ENCODE results near the gene L3MBTL1. TPM values are rescaled to one million over a fixed set of nuclear protein-coding genes. Genes with fewer than 3 reads are reported as not detected.

Gene L3MBTL1
- total RNA-seq, 1 experiment from 2014 or later: 21.6 TPM

DNA sequence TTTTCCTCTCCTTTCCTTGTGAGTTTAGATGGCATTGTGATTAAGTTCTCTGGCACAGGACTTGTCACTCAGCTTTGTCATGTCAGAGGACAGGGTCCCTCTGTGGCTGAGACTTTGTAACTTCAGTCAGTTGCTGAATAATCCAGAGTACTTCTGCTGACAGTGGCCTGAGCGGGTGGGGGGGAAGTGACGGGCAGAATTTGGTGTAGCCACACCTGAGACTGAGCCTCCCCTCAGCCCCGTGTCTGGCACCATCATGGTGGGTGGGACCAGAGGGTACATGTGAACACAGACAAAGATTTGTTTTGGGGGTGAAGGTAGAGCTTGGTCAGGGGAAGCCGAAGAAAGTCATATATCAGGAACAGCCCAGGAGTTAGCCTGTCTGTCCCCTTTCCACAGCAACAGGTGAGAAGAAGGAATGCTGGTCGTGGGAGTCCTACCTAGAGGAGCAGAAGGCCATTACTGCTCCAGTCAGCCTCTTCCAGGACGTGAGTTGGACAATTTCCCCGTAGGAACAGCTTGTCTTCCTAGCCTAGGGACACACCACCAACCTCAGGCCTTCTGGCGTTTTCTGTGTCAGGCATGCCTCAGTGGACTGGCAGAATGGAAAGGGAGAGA is 20.9 kb downstream of the L3MBTL1 start (continued):
- TF ChIP-seq, protein P1, sequence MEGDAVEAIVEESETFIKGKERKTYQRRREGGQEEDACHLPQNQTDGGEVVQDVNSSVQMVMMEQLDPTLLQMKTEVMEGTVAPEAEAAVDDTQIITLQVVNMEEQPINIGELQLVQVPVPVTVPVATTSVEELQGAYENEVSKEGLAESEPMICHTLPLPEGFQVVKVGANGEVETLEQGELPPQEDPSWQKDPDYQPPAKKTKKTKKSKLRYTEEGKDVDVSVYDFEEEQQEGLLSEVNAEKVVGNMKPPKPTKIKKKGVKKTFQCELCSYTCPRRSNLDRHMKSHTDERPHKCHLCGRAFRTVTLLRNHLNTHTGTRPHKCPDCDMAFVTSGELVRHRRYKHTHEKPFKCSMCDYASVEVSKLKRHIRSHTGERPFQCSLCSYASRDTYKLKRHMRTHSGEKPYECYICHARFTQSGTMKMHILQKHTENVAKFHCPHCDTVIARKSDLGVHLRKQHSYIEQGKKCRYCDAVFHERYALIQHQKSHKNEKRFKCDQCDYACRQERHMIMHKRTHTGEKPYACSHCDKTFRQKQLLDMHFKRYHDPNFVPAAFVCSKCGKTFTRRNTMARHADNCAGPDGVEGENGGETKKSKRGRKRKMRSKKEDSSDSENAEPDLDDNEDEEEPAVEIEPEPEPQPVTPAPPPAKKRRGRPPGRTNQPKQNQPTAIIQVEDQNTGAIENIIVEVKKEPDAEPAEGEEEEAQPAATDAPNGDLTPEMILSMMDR (IDR thresholded peaks at IDR 0.05 in 2 of 3, conservative IDR thresholded peaks at IDR 0.05 in 1 of 3; ENCODE audit: borderline replicate concordance in 1 of 3, insufficient read depth in 1 of 3, low read depth in 2 of 3, low read length in 2 of 3): no peak
- no peak for TF ChIP-seq SIN3A (IDR thresholded peaks at IDR 0.05; ENCODE audit: low read depth)
- TF ChIP-seq FOSL1 (IDR thresholded peaks at IDR 0.05; ENCODE audit: low read depth): no peak
- TF ChIP-seq POLR2AphosphoS5 (IDR thresholded peaks at IDR 0.05; ENCODE audit: low read depth, low read length): no peak

DNA sequence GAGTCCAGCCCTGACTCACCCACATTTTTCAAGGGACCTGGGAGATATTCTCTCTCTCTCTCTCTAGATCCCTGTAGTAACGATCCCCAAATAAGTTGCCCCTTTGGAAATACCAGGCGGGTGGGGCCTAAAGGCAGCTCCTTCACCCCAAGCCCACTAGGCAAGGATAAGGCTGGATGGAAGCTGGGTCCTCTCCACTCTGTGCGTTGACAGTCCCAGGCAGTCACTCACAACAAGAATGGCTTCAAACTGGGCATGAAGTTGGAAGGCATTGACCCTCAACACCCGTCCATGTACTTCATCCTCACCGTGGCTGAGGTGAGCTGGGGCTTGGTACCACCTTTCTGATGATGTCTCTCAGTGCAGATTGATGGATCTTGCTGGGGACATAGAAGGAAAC is 21.6 kb downstream of the L3MBTL1 start:
- H3K9me3 ChIP-seq (ENCODE audit: control insufficient read depth in 1 of 2, insufficient read depth in 1 of 2, low read depth in 1 of 2, low read length in 2 of 2): no peaks in the 10 kb centered on the region
- no peak overlapping the region for H2AFZ ChIP-seq (ENCODE audit: low read depth, low read length, poor library complexity, severe bottlenecking)
- H3K9ac ChIP-seq (ENCODE audit: low read length): no peak overlapping the region
- H3K27ac ChIP-seq (ENCODE audit: low read depth, low read length): no peak overlapping the region
- ChIA-PET POLR2A (no interaction called here), CTCF (interaction anchor here (1.1 to 2.9 kb wide), 2 partner anchors 9 to 20 kb away, joined by 3 to 9 read pairs; no protein-coding TSS in a partner anchor), RAD21 (ENCODE audit: low non-redundant PET in 1 of 2, low total read pairs in 2 of 2, uncharacterized antibody in 2 of 2, unreplicated experiment in 2 of 2) (interaction anchor here in 1 of 2 experiments (0.7 kb wide), 1 partner anchor 9 kb away, joined by 3 read pairs; no protein-coding TSS in a partner anchor)
- H3K27me3 ChIP-seq (ENCODE audit: insufficient read depth, low read length): no peaks in the 10 kb centered on the region
- H4K20me1 ChIP-seq (ENCODE audit: insufficient read depth): no peaks in the 10 kb centered on the region
- no peaks in the 10 kb centered on the region for H3K4me1 ChIP-seq (ENCODE audit: control insufficient read depth in 1 of 2, insufficient read depth in 2 of 2, low read length in 2 of 2)
- ATAC-seq (no peak), DNase-seq (ENCODE audit: low read depth, low spot score) (no peak)
- intact Hi-C loops (cut with micrococcal nuclease): no loop called here
- no peaks in the 10 kb centered on the region for H3K36me3 ChIP-seq (ENCODE audit: control insufficient read depth in 1 of 2, insufficient read depth in 2 of 2, low read length in 2 of 2)
- no peak overlapping the region for H3K4me3 ChIP-seq (replicated peaks in 1 of 2; ENCODE audit: low read depth in 1 of 2, low read length in 2 of 2)
- H3K9me2 ChIP-seq (ENCODE audit: insufficient read depth): no peaks in the 10 kb centered on the region
- no peak for TF ChIP-seq ZFX (IDR thresholded peaks at IDR 0.05)
- no peak for TF ChIP-seq EZH2phosphoT487 (IDR thresholded peaks at IDR 0.05; ENCODE audit: borderline replicate concordance)
- no peak for TF ChIP-seq ZNF274 (IDR thresholded peaks at IDR 0.05; ENCODE audit: low read depth, low read length)
- TF ChIP-seq RAD21 (IDR thresholded peaks at IDR 0.05; ENCODE audit: low read depth): no peak
- TF ChIP-seq CEBPB (IDR thresholded peaks at IDR 0.05; ENCODE audit: low read depth): no peak
- TF ChIP-seq, protein P1 (IDR thresholded peaks at IDR 0.05 in 2 of 3, conservative IDR thresholded peaks at IDR 0.05 in 1 of 3; ENCODE audit: borderline replicate concordance in 1 of 3, insufficient read depth in 1 of 3, low read depth in 2 of 3, low read length in 2 of 3): no peak
- no peak overlapping the region for H3K4me2 ChIP-seq (ENCODE audit: low read length)
- no TSS peak for BruUV-seq (replicated peaks)
- H3K79me2 ChIP-seq (ENCODE audit: insufficient read depth, low read length): no peaks in the 10 kb centered on the region

Data from HCT116 (cell line).